ENCODE measurements around the gene TTC34. TPM values are rescaled to one million over a fixed set of nuclear protein-coding genes. Genes with fewer than 3 reads are reported as not detected.
"Not testable (repeated sequence)": the region's sequence is repeated elsewhere in the genome, so short reads cannot be mapped to it uniquely, and the experiment has no call there.

Gene TTC34
- total RNA-seq, 1 experiment from 2014 or later, result 0.05 TPM

GRCh38 chr1:2628191-2628932 lies 173.1 kb downstream of the TTC34 start:
- no peak for DNase-seq (ENCODE audit: low read depth)

GRCh38 chr1:2627746-2628145 lies 173.7 kb downstream of the TTC34 start:
- DNase-seq (ENCODE audit: low read depth), result no peak

GRCh38 chr1:2625748-2626147 lies 175.7 kb downstream of the TTC34 start:
- not testable (repeated sequence) for DNase-seq (ENCODE audit: low read depth)

GRCh38 chr1:2625311-2625710 lies 176.2 kb downstream of the TTC34 start:
- DNase-seq (ENCODE audit: low read depth), result no peak

- no peak for DNase-seq (ENCODE audit: low read depth)
Observed at GRCh38 chr1:2624735-2625300, 176.7 kb downstream of the TTC34 start.

GRCh38 chr1:2623571-2624337 lies 177.7 kb downstream of the TTC34 start:
- no peak for DNase-seq (ENCODE audit: low read depth)

GRCh38 chr1:2617971-2618470 lies 183.5 kb downstream of the TTC34 start:
- no peak for DNase-seq (ENCODE audit: low read depth)

- no peak for DNase-seq (ENCODE audit: low read depth)
Observed at GRCh38 chr1:2614145-2614544, 187.3 kb downstream of the TTC34 start.

- DNase-seq (ENCODE audit: low read depth), result no peak
Observed at GRCh38 chr1:2612591-2613365, 188.7 kb downstream of the TTC34 start.

GRCh38 chr1:2611621-2612437 lies 189.7 kb downstream of the TTC34 start:
- no peak for DNase-seq (ENCODE audit: low read depth)

- peak; percentile 3 for DNase-seq (ENCODE audit: low read depth)
Observed at GRCh38 chr1:2611031-2611501, 190.4 kb downstream of the TTC34 start.

GRCh38 chr1:2610036-2610959 lies 191.2 kb downstream of the TTC34 start:
- DNase-seq (ENCODE audit: low read depth), result peak; percentile 6

- DNase-seq (ENCODE audit: low read depth), result no peak
Observed at GRCh38 chr1:2609319-2610035, 192.0 kb downstream of the TTC34 start.

GRCh38 chr1:2607641-2608091 lies 193.8 kb downstream of the TTC34 start:
- DNase-seq (ENCODE audit: low read depth), result no peak

- DNase-seq (ENCODE audit: low read depth), result no peak
Observed at GRCh38 chr1:2606881-2607621, 194.4 kb downstream of the TTC34 start.

GRCh38 chr1:2606396-2606880 lies 195.1 kb downstream of the TTC34 start:
- DNase-seq (ENCODE audit: low read depth), result no peak

GRCh38 chr1:2605509-2606395 lies 195.7 kb downstream of the TTC34 start:
- no peak for DNase-seq (ENCODE audit: low read depth)

All from M059J (cell line).